Lung (tissue), 12 donors: ENCODE data around the gene SLC9A6. TPM values are rescaled to one million over a fixed set of nuclear protein-coding genes. Genes with fewer than 3 reads are reported as not detected.

Experiments
- ATAC-seq: fragments of 200-7000 bp; cut with Tn5 transposase; one replicate; pipeline ENCODE4 v1.9.1; 2020; ENCODE audit warnings: moderate number of reproducible peaks; ENCODE audit not compliant: insufficient read depth, low FRiP score
- DNase-seq, 3 donors: peaks; one replicate each; pipeline ENCODE4 v3.0.0-alpha.2; 2013 to 2017
- H3K27ac ChIP-seq, 2 donors: one replicate each; pipeline ENCODE4 v1.5.1; 2013; ENCODE audit warnings: mild to moderate bottlenecking in 2 of 2, moderate library complexity in 2 of 2, control low read depth in 1 of 2, inconsistent platforms in 1 of 2, low read depth in 1 of 2, low read length in 1 of 2
- H3K27me3 ChIP-seq, 3 donors: one replicate each; pipeline ENCODE4 v1.5.1; 2013; ENCODE audit warnings: low read length in 2 of 3; ENCODE audit not compliant: control insufficient read depth in 3 of 3, insufficient read depth in 3 of 3
- H3K36me3 ChIP-seq, 4 donors: one replicate each; pipeline ENCODE4 v1.5.1; 2013; ENCODE audit warnings: low read length in 4 of 4, mild to moderate bottlenecking in 1 of 4, moderate library complexity in 1 of 4; ENCODE audit not compliant: control insufficient read depth in 4 of 4, insufficient read depth in 4 of 4
- H3K4me1 ChIP-seq, 5 donors: one replicate each; pipeline ENCODE4 v1.5.1; 2013; ENCODE audit warnings: low read length in 5 of 5, mild to moderate bottlenecking in 2 of 5, moderate library complexity in 1 of 5; ENCODE audit not compliant: control insufficient read depth in 5 of 5, insufficient read depth in 5 of 5
- H3K4me3 ChIP-seq: one replicate; pipeline ENCODE4 v1.5.1; 2013; ENCODE audit warnings: mild to moderate bottlenecking, control low read depth, moderate library complexity
- H3K9ac ChIP-seq, 2 donors: one replicate each; pipeline ENCODE4 v1.5.1; 2013; ENCODE audit warnings: low read length in 2 of 2, control low read depth in 1 of 2; ENCODE audit not compliant: insufficient read depth in 1 of 2
- H3K9me3 ChIP-seq, 4 donors: one replicate each; pipeline ENCODE4 v1.5.1; 2013; ENCODE audit warnings: low read length in 3 of 4, mild to moderate bottlenecking in 1 of 4, moderate library complexity in 1 of 4; ENCODE audit not compliant: control insufficient read depth in 4 of 4, insufficient read depth in 3 of 4
- whole genome bisulfite sequencing, 2 donors: extraction: QIAGEN DNeasy Blood & Tissue Kit; methylation state at CpG; one replicate each; pipeline ENCODE4 v1.1.7; 2013; 5-methylcytosine and 5-hydroxymethylcytosine counted together
- polyA plus RNA-seq, 2 donors: library from polyadenylated mRNA; stranded (reverse); fragments of 200-250 nt; gene quantifications; one replicate each; pipeline ENCODE4 v1.2.1, GENCODE V29; 2013
- total RNA-seq, 2 donors: library from RNA; depleted of rRNA in 1 of 2; stranded (reverse); fragments of >200 nt in 1 of 2; gene quantifications; one replicate each; pipeline ENCODE4 v1.2.1, GENCODE V29; 2014 to 2021
- TF ChIP-seq, protein P1 (sequence below): IDR thresholded peaks from 2 replicates; pipeline ENCODE4 v1.5.1; 2012; ENCODE audit warnings: mild to moderate bottlenecking; ENCODE audit errors: control extremely low read depth, extremely low read depth
- donor health status: control.
- donor health status: control.
- donor health status: Bipolar disorder and iron deficiency.
- donor health status: healthy.
- donor health status: DM: yes; HTN: yes; CAD: no.

SLC9A6 gene
- total and polyA plus RNA-seq, 4 donors: 8.0 to 19.2 (median 12.1) TPM

DNA sequence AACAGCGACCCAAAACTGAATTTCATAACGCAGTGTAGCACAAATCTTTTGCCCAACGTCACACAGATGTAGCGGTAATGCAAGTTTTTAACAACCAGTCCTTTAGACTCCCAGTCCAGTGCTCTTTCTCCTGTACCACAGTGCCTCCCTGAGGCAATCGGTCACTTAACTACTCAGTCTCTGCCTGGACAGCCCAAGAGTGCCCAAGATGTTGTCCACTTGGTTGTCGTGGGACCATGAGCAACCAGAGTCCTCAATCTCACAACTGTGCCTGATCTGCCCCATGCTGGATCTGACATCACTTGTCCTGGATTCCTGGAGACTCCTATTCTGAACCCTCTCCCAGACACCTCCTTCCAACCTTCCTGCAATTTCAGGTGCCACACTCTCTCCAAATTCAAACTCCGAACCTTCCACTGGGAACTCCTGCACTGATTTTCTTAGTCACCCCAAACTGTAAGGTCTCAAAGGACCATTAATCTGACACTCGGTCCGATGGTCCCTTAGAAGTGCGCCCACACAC, 12.1 kb upstream of the SLC9A6 start:
- Histone ChIP-seq H3K27ac (peak overlapping the region; percentile 83 to 89), H3K27me3 (peaks cover 0 to 2% (median 0%) of the 10 kb centered on the region in 3 donors), H3K4me3 (peak overlapping the region; percentile 70), H3K9ac (peak overlapping the region; percentile 77 to 93), H3K36me3 (no peaks in the 10 kb centered on the region), H3K4me1 (peaks cover 0 to 5% (median 3%) of the 10 kb centered on the region in 5 donors), H3K9me3 (no peaks in the 10 kb centered on the region)
- DNase-seq (peak in 2 of 3 donors; percentile 18 to 34), ATAC-seq (no peak)
- TF ChIP-seq, protein P1, sequence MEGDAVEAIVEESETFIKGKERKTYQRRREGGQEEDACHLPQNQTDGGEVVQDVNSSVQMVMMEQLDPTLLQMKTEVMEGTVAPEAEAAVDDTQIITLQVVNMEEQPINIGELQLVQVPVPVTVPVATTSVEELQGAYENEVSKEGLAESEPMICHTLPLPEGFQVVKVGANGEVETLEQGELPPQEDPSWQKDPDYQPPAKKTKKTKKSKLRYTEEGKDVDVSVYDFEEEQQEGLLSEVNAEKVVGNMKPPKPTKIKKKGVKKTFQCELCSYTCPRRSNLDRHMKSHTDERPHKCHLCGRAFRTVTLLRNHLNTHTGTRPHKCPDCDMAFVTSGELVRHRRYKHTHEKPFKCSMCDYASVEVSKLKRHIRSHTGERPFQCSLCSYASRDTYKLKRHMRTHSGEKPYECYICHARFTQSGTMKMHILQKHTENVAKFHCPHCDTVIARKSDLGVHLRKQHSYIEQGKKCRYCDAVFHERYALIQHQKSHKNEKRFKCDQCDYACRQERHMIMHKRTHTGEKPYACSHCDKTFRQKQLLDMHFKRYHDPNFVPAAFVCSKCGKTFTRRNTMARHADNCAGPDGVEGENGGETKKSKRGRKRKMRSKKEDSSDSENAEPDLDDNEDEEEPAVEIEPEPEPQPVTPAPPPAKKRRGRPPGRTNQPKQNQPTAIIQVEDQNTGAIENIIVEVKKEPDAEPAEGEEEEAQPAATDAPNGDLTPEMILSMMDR: no peak
- 4 to 32% methylated on average over 10 of the region's 10 CpGs for WGBS, 2 donors

DNA sequence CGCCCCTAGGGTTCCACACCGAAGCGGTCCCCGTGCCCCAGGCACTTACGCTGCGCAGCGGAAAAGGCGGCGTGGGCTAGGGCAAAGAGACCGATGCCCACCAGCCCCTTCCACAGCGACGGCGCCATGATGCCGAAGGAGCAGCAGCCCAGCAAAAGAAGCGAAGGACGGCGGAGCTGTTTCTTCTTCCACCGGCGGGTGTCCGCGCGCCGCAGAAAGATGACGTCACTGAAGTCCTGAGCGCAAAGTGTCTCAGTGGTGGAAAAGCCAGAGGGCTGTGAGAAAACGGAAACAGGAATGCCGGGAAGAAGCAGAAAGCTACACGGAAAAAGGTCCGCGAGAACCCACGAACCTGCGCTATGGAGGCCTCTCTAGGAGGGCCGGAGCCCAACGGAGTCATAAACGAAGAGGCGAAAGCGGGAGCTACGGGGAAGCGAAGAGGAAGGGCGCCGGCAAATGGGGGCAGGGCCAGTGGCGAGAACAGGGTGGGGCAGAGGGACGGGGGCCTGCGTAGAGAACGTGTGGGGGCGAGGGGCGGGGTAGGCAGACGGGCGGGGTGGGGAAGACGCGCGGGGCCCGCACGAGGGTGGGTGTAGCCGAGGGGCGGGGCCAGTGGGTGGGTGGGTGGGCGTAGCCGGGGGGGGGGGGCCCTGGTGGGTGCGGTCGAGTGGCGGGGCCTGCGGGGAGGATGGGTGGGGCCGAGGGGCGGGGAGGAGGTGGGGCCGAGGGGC, 11.5 kb upstream of the SLC9A6 start, which contains the start of gene MMGT1:
Gene MMGT1, minus strand, starts transcription at position 441 of the 731 bp plus-strand sequence. Its CDS starts 313 bp downstream, at position 128.
- 0 to 40% methylated on average over 39 to 63 of the region's 65 CpGs for WGBS, 2 donors
- H3K36me3 ChIP-seq: no peaks in the 10 kb centered on the region

DNA sequence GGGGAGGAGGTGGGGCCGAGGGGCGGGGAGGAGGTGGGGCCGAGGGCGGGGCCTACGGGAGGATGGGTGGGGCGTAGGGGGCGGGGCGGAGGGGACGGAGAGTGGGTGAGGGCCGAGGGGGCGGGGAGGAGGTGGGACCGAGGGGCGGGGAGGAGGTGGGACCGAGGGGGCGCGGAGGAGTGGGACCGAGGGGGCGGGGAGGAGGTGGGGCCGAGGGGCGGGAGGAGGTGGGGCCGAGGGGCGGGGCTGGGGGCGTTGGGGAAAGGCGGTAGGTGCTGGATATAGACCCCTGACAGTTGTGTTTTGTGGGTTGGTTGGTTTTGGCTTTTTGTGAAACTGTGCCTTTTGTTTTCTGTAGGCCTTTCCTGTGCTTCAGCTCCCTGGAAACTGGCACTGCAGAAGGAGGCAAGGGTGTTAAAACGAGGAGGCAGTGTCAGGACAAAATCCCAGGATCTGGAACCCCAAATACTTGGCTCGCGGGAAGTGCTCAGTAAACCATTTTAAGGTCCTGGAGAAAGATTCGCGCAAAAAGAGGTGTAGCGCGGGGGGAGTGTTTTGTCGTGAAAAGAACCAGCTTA, 10.9 kb upstream of the SLC9A6 start:
- no peaks in the 10 kb centered on the region for H3K27me3 ChIP-seq
- WGBS, 2 donors: 4 to 37% methylated on average over 8 to 31 of the region's 32 CpGs
- no peaks in the 10 kb centered on the region for H3K36me3 ChIP-seq
- DNase-seq: peak; percentile 81 to 91 (median 89)
- ATAC-seq: peak; percentile 68
- H3K27ac ChIP-seq: peak overlapping the region; percentile 31 to 33
- H3K4me1 ChIP-seq: peaks cover 0 to 5% (median 3%) of the 10 kb centered on the region in 5 donors
- no peak overlapping the region for H3K4me3 ChIP-seq
- TF ChIP-seq, protein P1: no peak
- H3K9me3 ChIP-seq: no peaks in the 10 kb centered on the region
- H3K9ac ChIP-seq: peak overlapping the region in 1 of 2 donors; percentile 79

More for the DNA sequence above, 11.5 kb upstream of the SLC9A6 start, which contains the start of gene MMGT1:
- Histone ChIP-seq H3K9ac (peak within 1 kb of the TSS; percentile 77 to 93), H3K4me3 (peak within 1 kb of the TSS; percentile 70), H3K27ac (peak within 1 kb of the TSS; percentile 83 to 89), H3K4me1 (peaks cover 0 to 5% (median 3%) of the 10 kb centered on the region in 5 donors), H3K27me3 (peaks cover 0 to 2% (median 0%) of the 10 kb centered on the region in 3 donors), H3K9me3 (no peaks in the 10 kb centered on the region)
- TF ChIP-seq, protein P1: no peak
- DNase-seq (peak; percentile 90 to 93 (median 92)), ATAC-seq (peak; percentile 83)
